Skin epidermis (tissue), 12 donors: ENCODE data around the gene VHLL.

Experiments used
- H3K27ac ChIP-seq, 21 experiments: fragments of 200-600 bp; sonication (generic) in 11 of 21; one replicate each; pipeline ENCODE4 v1.5.0; 2020; ENCODE audit warnings: mild to moderate bottlenecking in 3 of 21, inconsistent platforms in 2 of 21, moderate library complexity in 2 of 21
- H3K4me3 ChIP-seq, 7 experiments: fragments of 200-600 bp; sonication (generic) in 2 of 7; one replicate each; pipeline ENCODE4 v1.5.0; 2020; ENCODE audit warnings: inconsistent platforms in 2 of 7, mild to moderate bottlenecking in 2 of 7, moderate library complexity in 1 of 7

VHLL gene

DNA sequence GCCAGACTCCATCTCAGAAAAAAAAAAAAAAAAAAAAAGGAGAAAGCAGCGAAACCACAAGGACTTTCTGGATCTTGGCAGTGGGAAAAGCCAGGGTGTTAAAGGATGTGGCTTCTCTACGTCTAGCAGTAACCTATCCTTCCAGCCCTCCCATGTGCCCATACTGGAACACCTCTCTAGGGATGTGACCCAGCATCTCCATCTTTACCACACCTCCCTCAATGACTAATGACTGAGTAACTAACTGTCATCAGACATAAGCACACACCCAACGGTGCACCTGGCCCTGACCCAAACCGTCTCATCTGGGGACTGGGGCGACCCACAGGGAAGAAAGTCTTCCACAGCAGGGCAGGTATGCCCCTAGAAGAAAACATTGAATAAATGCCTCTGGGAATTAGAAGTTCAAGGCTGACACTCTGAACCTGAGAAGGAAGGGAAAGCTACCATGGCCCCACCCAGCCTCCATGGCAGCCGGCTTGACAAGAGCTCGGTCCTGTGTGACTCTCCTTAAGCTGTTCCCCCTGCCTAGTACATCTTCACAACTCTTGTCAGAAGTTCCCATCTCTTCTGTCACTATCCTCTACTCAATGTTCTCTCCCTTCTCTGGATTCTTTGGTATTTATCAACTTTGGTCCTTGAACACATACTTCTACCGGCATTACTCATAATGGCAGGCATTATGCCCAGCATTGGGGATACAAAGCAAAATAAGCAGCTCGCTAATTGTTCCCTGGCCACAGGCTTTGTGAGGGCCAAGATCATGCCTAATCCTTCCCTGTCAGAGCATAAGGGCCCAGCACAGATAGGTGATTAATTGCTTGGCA lies 36.4 kb downstream of the VHLL start:
- Histone ChIP-seq H3K27ac (peak overlapping the region in 12 of 21 experiments; percentile 1 to 67 (median 50)), H3K4me3 (no peak overlapping the region)

GRCh38 chr1:156260896-156261295 lies 38.2 kb downstream of the VHLL start:
- peak overlapping the region in 7 of 21 experiments; percentile 4 to 46 (median 29) for H3K27ac ChIP-seq
- H3K4me3 ChIP-seq = no peak overlapping the region

GRCh38 chr1:156259805-156260204 lies 39.3 kb downstream of the VHLL start:
- Histone ChIP-seq H3K27ac (peak overlapping the region in 2 of 21 experiments; percentile 29 to 32), H3K4me3 (no peak overlapping the region)

GRCh38 chr1:156258859-156259258 lies 40.2 kb downstream of the VHLL start:
- Histone ChIP-seq H3K27ac (peak overlapping the region in 4 of 21 experiments; percentile 13 to 67 (median 23)), H3K4me3 (no peak overlapping the region)

GRCh38 chr1:156257711-156258110 lies 41.4 kb downstream of the VHLL start:
- Histone ChIP-seq H3K27ac (peak overlapping the region in 12 of 21 experiments; percentile 2 to 67 (median 33)), H3K4me3 (no peak overlapping the region)

GRCh38 chr1:156253634-156254033 lies 45.5 kb downstream of the VHLL start:
- no peak overlapping the region for H3K27ac ChIP-seq

DNA sequence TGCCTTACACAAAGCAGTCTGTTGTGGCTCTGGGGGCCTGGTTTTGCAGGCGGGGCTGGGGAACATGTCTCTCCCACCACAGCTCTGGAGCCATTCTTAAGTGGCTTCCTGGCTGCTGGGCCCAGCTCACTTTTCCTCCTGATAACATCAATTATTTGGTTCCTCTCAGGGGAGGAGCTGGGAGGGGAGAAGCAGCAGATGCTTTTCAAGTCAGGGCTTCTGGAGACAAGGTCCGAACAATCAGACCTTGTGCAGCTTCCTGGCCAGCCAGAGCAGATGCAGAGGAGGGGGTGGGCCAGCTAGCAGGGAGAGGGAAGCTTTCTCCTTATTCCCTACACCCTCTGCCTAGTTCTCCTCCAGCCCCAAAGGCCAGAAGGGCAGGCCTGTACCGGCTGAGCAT lies 47.6 kb downstream of the VHLL start:
- H3K27ac ChIP-seq = peak overlapping the region in 10 of 21 experiments; percentile 22 to 70 (median 48)
- H3K4me3 ChIP-seq = no peak overlapping the region

More at GRCh38 chr1:156253634-156254033, 45.5 kb downstream of the VHLL start:
- no peak overlapping the region for H3K4me3 ChIP-seq

DNA sequence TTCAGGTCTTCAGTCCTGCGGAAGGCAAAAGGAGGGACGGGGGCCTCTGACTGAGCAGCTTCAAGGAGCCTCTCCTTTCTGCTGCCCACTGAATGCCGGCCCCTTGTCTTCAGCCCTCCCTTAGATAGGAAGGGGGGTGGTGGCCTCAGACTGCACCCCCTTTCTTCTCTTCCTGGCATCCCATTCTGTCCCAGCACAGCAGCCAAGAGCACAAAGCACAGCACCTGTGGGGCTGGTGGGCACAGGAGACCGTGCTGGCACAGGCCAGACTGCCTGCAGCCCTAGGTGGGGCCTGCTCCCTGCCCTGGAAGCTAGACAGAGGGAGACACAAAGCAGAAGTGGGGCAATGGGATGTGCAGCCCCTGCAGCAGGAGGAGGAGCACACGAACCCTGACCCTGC lies 49.5 kb downstream of the VHLL start:
- Histone ChIP-seq H3K27ac (peak overlapping the region in 2 of 21 experiments; percentile 17 to 41), H3K4me3 (no peak overlapping the region)
